Rectal smooth muscle tissue (tissue), 1 donor: ENCODE results near the gene DOCK8.
"Not testable (repeated sequence)": the region's sequence is repeated elsewhere in the genome, so short reads cannot be mapped to it uniquely, and the experiment has no call there.

ENCODE experiments used
- H3K27ac ChIP-seq: one replicate; pipeline ENCODE4 v1.7.0; 2013; ENCODE audit warnings: low read depth, low read length, inconsistent platforms
- H3K27me3 ChIP-seq: one replicate; pipeline ENCODE4 v1.7.0; 2013; ENCODE audit warnings: low read length; ENCODE audit not compliant: control insufficient read depth, insufficient read depth
- H3K36me3 ChIP-seq: one replicate; pipeline ENCODE4 v1.7.0; 2013; ENCODE audit warnings: low read length; ENCODE audit not compliant: control insufficient read depth, insufficient read depth
- H3K4me1 ChIP-seq: one replicate; pipeline ENCODE4 v1.7.0; 2013; ENCODE audit warnings: low read length; ENCODE audit not compliant: control insufficient read depth, insufficient read depth
- H3K4me3 ChIP-seq: one replicate; pipeline ENCODE4 v1.7.0; 2013; ENCODE audit warnings: low read length
- H3K9ac ChIP-seq: one replicate; pipeline ENCODE4 v1.7.0; 2013; ENCODE audit warnings: low read length

The DOCK8 gene

DNA sequence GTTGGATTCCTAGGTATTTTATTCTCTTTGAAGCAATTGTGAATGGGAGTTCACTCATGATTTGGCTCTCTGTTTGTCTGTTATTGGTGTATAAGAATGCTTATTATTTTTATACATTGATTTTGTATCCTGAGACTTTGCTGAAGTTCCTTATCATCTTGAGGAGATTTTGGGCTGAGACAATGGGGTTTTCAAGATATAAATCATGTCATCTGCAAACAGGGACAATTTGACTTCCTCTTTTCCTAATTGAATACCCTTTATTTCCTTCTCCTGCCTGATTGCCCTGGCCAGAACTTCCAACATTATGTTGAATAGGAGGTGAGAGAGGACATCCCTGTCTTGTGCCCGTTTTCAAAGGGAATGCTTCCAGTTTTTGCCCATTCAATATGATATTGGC, 17.0 kb downstream of the DOCK8 start:
- not testable (repeated sequence) for H3K9ac ChIP-seq, H3K27ac ChIP-seq, H3K36me3 ChIP-seq, H3K27me3 ChIP-seq, H3K4me1 ChIP-seq, H3K4me3 ChIP-seq

DNA sequence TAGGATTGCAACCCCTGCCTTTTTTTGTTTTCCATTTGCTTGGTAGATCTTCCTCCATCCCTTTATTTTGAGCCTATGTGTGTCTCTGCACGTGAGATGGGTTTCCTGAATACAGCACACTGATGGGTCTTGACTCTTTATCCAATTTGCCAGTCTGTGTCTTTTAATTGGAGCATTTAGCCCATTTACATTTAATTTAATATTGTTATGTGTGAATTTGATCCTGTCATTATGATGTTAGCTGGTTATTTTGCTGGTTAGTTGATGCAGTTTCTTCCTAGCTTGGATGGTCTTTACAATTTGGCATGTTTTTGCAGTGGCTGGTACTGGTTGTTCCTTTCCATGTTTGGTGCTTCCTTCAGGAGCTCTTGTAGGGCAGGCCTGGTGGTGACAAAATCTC, 19.0 kb downstream of the DOCK8 start:
- not testable (repeated sequence) for H3K27ac ChIP-seq, H3K4me1 ChIP-seq, H3K27me3 ChIP-seq, H3K36me3 ChIP-seq, H3K9ac ChIP-seq, H3K4me3 ChIP-seq

DNA sequence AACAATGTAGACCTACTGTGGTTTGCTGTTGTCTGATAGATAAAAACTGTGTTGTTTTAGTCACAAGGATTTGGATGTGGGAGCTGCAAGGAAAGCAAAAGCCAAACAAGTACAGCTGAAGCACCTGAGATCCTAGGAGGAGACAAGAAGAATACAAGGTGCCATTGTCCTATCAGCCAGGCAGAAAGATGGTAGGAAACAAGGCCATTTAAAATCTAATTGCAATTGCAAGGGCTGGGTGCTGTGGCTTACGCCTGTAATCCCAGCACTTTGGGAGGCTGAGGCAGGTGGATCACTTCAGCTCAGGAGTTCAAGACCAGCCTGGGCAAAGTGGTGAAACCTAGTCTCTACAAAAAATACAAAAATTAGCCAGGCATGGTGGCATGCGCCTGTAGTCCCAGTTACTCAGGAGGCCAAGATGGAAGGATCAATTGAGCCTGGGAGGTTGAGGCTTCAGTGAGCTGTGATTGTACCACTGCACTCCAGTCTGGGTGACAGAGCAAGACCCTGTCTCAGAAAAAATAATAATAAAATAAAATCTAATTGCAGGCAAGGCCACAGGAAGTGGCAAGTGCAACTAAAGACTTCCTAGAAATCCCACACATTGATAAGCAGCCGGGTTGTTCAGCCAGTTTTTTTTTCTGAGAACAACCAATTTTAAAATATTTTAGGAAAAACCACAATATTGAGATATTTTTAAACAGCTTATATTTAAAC, 22.6 kb downstream of the DOCK8 start:
- Histone ChIP-seq H3K27me3 (no peaks in the 10 kb centered on the region), H3K4me1 (no peaks in the 10 kb centered on the region)

DNA sequence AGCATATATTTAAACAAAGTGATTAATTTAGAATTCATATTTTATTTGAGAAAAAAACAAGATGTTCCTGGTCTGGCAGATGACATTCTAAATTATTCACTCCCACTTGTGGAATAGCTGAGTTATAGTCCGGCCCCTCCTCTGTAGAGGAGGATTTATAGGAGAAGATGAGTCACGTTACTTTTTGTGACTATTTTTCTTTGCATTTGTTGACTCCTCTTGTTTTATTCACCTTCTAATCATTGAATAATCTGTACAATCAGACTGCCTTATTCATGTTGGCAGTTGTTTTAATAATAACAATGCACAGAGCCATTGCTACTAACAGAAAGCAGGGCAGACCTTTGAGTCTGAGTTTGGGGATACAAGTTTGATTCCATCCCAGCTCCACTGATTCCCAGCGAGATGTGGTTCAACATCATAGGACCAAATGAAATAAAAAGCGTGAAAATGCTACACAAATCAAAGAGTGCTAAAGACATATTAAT, 23.2 kb downstream of the DOCK8 start:
- Histone ChIP-seq H3K36me3 (no peaks in the 10 kb centered on the region), H3K4me3 (no peak overlapping the region), H3K9ac (no peak overlapping the region), H3K27ac (no peak overlapping the region), H3K4me1 (no peaks in the 10 kb centered on the region), H3K27me3 (no peaks in the 10 kb centered on the region)

More for the DNA sequence above, 22.6 kb downstream of the DOCK8 start:
- H3K27ac ChIP-seq = no peak overlapping the region
- H3K9ac ChIP-seq = no peak overlapping the region
- no peaks in the 10 kb centered on the region for H3K36me3 ChIP-seq
- no peak overlapping the region for H3K4me3 ChIP-seq

DNA sequence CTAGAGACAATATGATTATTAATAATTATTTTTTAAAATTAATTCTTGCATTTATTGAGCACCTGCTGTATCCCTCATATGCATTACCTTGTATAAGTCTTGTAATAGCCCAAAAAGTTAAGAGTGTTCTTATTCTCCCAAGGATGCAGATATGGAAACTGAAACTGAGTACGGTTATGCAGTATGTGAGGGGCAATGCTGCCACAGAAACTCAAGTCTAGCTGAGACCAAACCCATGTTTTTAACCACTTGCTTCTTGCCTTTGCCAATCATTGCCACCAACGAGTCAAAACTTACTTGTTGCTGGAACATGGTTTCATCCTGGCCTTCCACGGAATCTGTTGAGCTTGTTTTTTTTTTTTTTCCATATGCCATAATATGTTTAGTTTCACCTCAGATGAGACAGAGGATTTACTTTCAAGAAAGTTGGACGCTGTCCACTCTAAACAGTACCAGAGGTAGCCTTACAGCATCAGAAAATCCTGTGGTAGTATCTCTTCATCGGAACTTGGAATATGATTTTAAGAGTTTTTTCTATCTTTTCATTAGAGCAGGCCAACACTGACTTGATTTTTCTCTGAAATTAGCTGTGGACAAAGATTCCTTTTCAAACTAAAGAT, 27.9 kb downstream of the DOCK8 start:
- no peak overlapping the region for H3K27ac ChIP-seq
- no peaks in the 10 kb centered on the region for H3K4me1 ChIP-seq
- H3K36me3 ChIP-seq = no peaks in the 10 kb centered on the region
- H3K27me3 ChIP-seq = no peaks in the 10 kb centered on the region
- no peak overlapping the region for H3K9ac ChIP-seq
- no peak overlapping the region for H3K4me3 ChIP-seq

DNA sequence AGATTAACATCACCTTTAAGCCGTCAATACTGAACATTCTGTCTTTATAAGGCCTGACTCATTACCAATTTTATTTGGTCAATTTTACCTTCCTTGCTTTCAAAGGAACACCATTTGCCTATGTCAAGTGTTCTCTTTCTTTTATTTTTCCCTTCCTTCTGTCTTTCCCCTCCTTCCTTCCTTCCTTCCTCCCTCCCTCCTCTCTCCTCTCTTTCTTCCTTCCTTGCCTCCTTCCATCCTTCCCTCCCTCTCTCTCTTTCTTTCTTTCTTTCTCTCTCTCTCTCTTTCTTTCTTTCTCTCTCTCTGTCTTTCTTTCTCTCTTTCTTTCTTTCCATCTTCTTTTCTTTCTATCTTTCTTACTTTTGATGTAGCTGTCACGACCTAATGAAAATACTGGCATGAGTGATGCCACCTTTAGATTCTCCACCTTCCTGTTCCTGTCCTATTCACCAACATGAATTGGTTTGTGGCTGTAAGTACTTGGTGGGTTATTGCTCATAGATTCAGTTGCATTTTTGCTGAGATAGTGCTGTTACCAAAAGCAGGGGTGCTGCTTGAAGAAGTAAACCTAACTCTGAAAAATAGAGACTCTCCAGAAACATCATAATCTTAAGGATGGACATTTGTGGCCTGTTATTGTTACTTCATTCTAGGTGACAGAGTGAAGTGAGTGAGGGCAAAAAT, 33.8 kb downstream of the DOCK8 start:
- Histone ChIP-seq H3K27me3 (no peaks in the 10 kb centered on the region), H3K27ac (no peak overlapping the region), H3K9ac (no peak overlapping the region), H3K4me3 (no peak overlapping the region), H3K36me3 (no peaks in the 10 kb centered on the region), H3K4me1 (no peaks in the 10 kb centered on the region)

DNA sequence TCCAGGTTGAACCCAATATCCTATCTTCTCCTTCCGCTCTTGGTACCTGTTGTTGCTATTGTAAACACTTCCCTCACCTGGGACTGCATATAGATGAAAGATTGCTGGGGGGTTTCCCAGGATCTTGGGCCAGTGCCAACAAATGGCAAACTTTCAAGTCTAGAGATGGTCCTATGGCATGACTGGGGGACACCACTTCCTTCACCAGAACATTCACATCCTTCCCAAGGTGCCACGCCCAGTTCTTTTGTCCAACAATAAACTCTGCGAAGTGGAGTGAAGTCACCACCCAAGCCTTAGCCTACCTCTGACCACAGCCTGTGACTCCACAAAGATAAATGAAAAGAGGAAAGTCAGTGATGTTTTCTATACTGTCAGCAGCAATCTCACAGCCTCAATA, 34.4 kb downstream of the DOCK8 start:
- no peaks in the 10 kb centered on the region for H3K4me1 ChIP-seq
- no peak overlapping the region for H3K9ac ChIP-seq
- no peak overlapping the region for H3K4me3 ChIP-seq
- H3K27me3 ChIP-seq = no peaks in the 10 kb centered on the region
- no peaks in the 10 kb centered on the region for H3K36me3 ChIP-seq
- no peak overlapping the region for H3K27ac ChIP-seq

DNA sequence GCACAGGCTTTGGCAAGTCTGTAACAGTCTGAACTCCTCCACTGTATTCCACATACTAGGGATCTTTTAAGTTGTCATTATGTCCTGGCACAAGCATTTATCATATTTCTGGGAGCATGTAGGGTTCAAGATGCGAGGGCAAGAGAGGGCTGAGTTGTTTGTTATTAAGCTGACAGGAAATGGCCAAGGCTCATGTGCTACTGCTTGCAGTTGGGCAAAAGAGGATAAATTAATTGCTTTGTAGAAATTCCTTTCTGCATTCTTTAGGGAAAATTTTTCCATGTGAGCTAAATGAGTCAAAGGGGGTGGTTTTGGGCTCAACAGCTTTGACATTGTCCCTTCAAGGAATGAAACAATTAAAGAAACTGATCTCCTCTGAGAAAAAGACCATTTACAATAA, 35.4 kb downstream of the DOCK8 start:
- Histone ChIP-seq H3K27ac (no peak overlapping the region), H3K4me1 (no peaks in the 10 kb centered on the region), H3K9ac (no peak overlapping the region), H3K27me3 (no peaks in the 10 kb centered on the region), H3K4me3 (no peak overlapping the region), H3K36me3 (no peaks in the 10 kb centered on the region)

DNA sequence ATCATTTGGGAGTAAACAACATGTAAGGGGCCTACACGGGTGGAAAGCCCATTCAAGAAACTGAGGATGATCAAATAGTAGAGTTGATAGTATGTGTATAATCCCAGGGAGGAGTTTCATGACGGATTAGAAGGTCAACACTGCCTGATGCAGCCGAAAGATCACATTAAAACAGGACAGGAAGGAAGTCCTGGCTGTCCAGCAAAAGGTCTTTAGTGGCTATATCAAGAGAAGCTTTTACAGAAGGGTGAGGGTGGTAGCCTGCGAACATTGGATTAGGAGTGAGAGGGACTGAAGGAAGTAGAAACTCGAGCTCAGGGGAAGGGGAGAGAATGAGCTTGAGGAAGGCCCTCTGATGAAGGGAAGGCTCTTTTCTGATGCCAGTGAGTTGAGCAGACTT, 36.0 kb downstream of the DOCK8 start:
- Histone ChIP-seq H3K4me3 (no peak overlapping the region), H3K27me3 (no peaks in the 10 kb centered on the region), H3K36me3 (no peaks in the 10 kb centered on the region), H3K4me1 (no peaks in the 10 kb centered on the region), H3K9ac (no peak overlapping the region), H3K27ac (no peak overlapping the region)

DNA sequence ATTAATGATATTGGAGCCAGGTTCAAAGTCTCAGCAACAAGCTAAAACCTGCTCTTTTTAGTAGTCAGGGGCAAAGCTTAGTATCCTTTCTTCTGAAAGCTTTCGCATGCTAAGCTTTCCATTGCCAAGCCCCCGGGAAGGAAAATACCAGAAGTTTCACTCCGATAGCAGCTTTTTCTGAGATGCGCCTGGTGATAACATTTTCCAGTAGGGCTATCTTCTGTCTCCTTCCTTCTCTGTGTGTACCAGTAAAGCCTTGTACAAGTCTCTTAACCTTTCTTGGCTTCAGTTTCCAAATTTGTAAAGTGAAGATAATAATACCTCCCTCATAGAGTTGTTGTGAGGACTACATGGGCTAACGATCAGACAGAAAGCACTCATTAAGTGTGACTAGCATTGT, 36.7 kb downstream of the DOCK8 start:
- Histone ChIP-seq H3K36me3 (no peaks in the 10 kb centered on the region), H3K9ac (no peak overlapping the region), H3K27ac (no peak overlapping the region), H3K4me1 (no peaks in the 10 kb centered on the region), H3K4me3 (no peak overlapping the region), H3K27me3 (no peaks in the 10 kb centered on the region)

DNA sequence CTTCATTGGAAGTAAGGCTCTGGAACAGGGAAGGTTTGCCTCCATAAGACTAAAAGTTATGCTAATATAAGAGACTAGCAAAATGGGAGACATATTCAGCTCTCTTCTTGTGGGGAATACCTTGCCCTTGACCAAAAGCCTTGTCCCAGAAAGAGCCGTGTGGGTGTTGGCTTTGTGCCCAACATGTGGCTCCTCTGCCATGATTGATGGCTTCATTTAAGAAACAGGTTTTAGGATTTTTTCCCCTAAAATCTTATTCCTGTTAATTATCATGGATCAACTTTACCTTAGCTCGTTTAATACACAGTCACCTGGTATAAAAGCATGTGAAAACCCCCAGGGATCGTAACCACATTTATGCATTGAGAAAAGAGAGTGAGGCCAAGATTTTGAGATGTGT, 38.9 kb downstream of the DOCK8 start:
- Histone ChIP-seq H3K27ac (no peak overlapping the region), H3K4me1 (no peaks in the 10 kb centered on the region), H3K4me3 (no peak overlapping the region), H3K36me3 (no peaks in the 10 kb centered on the region), H3K9ac (no peak overlapping the region), H3K27me3 (no peaks in the 10 kb centered on the region)

DNA sequence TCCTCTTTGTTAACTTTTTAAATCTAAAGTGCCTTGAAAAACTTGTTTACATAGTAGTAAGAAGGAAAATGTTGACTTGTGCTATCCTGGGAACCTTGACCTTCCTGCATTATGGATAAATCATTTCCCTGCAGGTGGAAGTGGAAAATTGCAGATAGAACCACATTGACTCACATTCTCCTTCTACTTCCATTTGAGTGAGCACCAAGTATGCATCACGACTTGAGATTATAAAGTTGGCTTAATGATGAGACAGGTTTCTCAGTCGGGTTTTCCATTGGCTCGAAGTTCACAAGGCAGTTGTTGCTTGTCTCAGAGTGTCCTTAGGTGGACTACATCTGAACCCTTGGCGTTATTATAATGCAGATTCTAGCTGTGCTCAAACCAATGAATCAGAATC, 39.9 kb downstream of the DOCK8 start:
- Histone ChIP-seq H3K36me3 (no peaks in the 10 kb centered on the region), H3K4me1 (no peaks in the 10 kb centered on the region), H3K9ac (no peak overlapping the region), H3K27me3 (no peaks in the 10 kb centered on the region), H3K4me3 (no peak overlapping the region), H3K27ac (no peak overlapping the region)

DNA sequence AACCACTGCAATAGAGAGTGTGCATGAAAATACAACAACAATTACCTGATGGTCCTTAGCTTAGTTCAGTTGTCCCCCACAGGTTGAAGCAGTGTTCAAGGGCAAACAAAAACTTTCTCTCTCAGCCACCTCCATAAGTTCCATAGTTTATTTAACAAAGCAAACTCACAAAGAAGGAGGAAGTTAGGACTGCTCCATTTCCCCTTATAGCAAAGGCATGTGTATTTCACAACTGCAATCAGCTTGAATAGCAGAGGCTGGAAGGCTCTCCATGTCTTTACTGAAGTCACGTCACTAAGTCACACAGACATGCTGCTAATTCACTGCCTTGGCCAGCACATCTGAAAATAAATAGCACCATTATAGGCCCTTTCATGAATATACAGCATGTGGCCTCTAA, 43.3 kb downstream of the DOCK8 start:
- no peak overlapping the region for H3K27ac ChIP-seq
- H3K9ac ChIP-seq = no peak overlapping the region
- H3K27me3 ChIP-seq = no peaks in the 10 kb centered on the region
- no peaks in the 10 kb centered on the region for H3K36me3 ChIP-seq
- no peaks in the 10 kb centered on the region for H3K4me1 ChIP-seq
- no peak overlapping the region for H3K4me3 ChIP-seq
